GM10266 (cell line): ENCODE results near the gene PAPPA.

Source experiments
- DNase-seq: peaks from one replicate; pipeline ENCODE4 v3.0.0; 2012; ENCODE audit errors: extremely low spot score
- CTCF ChIP-seq: IDR thresholded peaks from 2 replicates; pipeline ENCODE4 v1.5.1; 2012; ENCODE audit warnings: mild to moderate bottlenecking, low read depth; ENCODE audit not compliant: control insufficient read depth, insufficient read depth; ENCODE audit errors: missing control alignments

The PAPPA gene

DNA sequence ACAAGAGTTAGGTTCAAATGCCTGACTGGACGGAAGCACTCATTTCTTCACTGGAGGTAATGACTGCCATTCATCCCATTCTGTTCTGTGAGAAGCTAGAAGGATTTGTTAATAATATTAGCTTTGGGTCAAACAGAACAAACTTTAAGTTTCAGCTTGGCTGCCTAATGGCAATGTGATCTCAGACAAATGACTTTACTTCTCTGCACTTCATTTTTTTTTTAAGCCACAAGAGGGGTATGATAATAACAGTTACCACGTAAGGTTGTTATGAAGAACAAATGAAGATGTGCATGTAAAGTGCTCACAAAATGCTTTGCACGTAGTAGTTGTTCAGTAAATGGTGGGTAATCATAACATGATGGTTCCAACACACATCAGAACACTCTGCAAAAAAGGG, 199.4 kb downstream of the PAPPA start:
- TF ChIP-seq CTCF = no peak
- DNase-seq = no peak

- TF ChIP-seq CTCF = no peak
- DNase-seq = no peak
Measured at GRCh38 chr9:116355153-116355921, 201.7 kb downstream of the PAPPA start.

DNA sequence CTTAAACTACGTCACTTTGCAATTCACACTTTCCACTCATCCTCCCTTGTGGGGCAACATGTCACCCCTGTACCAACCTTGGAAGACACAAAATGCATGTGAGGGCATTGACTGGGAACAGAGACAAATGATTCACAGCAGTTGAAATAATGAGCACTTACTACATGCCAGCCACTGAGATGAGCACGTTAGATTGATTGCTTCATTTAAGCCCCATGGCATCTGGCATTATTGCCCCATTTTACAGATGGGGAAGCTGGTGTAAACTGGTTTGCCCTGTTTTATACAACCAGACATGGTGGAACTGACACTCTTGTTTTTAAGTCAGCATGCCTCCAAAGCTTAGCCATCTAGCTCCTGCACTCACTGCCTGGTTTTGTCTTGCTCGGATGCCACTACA, 204.7 kb downstream of the PAPPA start:
- TF ChIP-seq CTCF = no peak
- no peak for DNase-seq

GRCh38 chr9:116360016-116360415, 206.4 kb downstream of the PAPPA start:
- no peak for TF ChIP-seq CTCF
- DNase-seq = no peak

- TF ChIP-seq CTCF = no peak
- DNase-seq = no peak
Measured at GRCh38 chr9:116360989-116361388, 207.4 kb downstream of the PAPPA start.

DNA sequence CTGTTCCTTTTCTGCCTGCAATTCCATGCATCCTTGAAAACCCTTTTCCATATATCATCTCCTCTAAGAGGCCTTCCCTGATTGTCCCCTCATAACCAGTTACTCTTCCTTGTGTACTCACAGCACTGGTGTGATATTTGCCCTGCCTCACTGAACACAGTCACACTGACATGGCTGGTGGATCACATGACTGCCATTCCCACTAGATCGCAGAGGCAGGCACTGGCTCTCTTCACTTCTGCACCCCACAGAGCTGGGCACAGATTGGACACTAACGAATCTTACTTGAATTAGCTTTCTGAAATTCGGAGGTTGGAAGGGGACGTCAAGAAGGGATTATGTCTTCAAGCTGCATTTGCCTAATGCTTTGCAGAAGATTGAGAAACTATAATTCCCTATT, 208.0 kb downstream of the PAPPA start:
- DNase-seq = no peak
- no peak for TF ChIP-seq CTCF

- no peak for TF ChIP-seq CTCF
Measured at GRCh38 chr9:116362493-116362892, 208.9 kb downstream of the PAPPA start.

More at GRCh38 chr9:116362493-116362892, 208.9 kb downstream of the PAPPA start:
- DNase-seq = no peak
